ENCODE data around the gene CXCL12.

CXCL12 gene

GRCh38 chr10:44355630-44356029 lies 29.3 kb downstream of the CXCL12 start:
- no peak for TF ChIP-seq FOXM1 (IDR thresholded peaks at IDR 0.05; ENCODE audit: borderline replicate concordance, low read depth)

- TF ChIP-seq EP300 (IDR thresholded peaks at IDR 0.05; ENCODE audit: borderline replicate concordance) (no peak), TCF12 (IDR thresholded peaks at IDR 0.05; ENCODE audit: low read depth) (no peak), CEBPB (IDR thresholded peaks at IDR 0.05) (no peak), YY1 (IDR thresholded peaks at IDR 0.05; ENCODE audit: low read depth) (no peak), ZBTB7A (IDR thresholded peaks at IDR 0.05; ENCODE audit: low read depth) (no peak), RAD21 (IDR thresholded peaks at IDR 0.05; ENCODE audit: low read depth) (no peak), FOXM1 (IDR thresholded peaks at IDR 0.05; ENCODE audit: borderline replicate concordance, low read depth) (no peak), REST (IDR thresholded peaks at IDR 0.05; ENCODE audit: low read depth) (no peak), TAF1 (IDR thresholded peaks at IDR 0.05; ENCODE audit: low read depth) (no peak), EGR1 (IDR thresholded peaks at IDR 0.05) (no peak), MAX (IDR thresholded peaks at IDR 0.05) (no peak), CREB1 (IDR thresholded peaks at IDR 0.05; ENCODE audit: low read depth) (no peak), TEAD4 (IDR thresholded peaks at IDR 0.05) (no peak), USF1 (IDR thresholded peaks at IDR 0.05) (no peak), NFIC (IDR thresholded peaks at IDR 0.05) (no peak)
Observed at GRCh38 chr10:44354771-44355170, 30.1 kb downstream of the CXCL12 start.

DNA sequence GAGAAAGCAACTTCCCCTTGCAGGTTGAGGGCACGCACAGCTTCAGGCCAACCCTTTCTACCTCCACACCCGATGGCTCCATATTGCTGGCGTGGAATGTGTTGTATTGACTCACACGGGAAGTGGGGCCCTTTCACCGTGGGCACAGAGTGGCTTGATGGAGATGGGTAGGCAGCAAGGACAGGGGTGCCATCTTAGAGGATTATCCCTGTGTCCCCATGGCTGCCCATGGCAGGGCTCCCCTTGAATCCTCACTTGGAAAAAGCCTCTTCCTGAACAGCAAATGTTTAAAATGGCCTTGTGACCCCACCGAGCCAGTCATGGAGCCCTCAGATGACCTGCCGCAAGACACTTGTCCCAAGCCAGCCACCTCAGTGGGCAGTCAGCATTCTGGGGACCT lies 31.2 kb downstream of the CXCL12 start:
- TF ChIP-seq EP300 (IDR thresholded peaks at IDR 0.05; ENCODE audit: borderline replicate concordance) (no peak), YY1 (IDR thresholded peaks at IDR 0.05; ENCODE audit: low read depth) (no peak), EGR1 (IDR thresholded peaks at IDR 0.05) (no peak), MAX (IDR thresholded peaks at IDR 0.05) (no peak), FOXM1 (IDR thresholded peaks at IDR 0.05; ENCODE audit: borderline replicate concordance, low read depth) (no peak), REST (IDR thresholded peaks at IDR 0.05; ENCODE audit: low read depth) (no peak), TCF12 (IDR thresholded peaks at IDR 0.05; ENCODE audit: low read depth) (no peak), RAD21 (IDR thresholded peaks at IDR 0.05; ENCODE audit: low read depth) (no peak), CREB1 (IDR thresholded peaks at IDR 0.05; ENCODE audit: low read depth) (no peak), CEBPB (IDR thresholded peaks at IDR 0.05) (no peak), TEAD4 (IDR thresholded peaks at IDR 0.05) (no peak), USF1 (IDR thresholded peaks at IDR 0.05) (no peak), ZBTB7A (IDR thresholded peaks at IDR 0.05; ENCODE audit: low read depth) (no peak), NFIC (IDR thresholded peaks at IDR 0.05) (no peak), TAF1 (IDR thresholded peaks at IDR 0.05; ENCODE audit: low read depth) (no peak)

GRCh38 chr10:44353128-44353390 lies 31.8 kb downstream of the CXCL12 start:
- TF ChIP-seq TEAD4 (IDR thresholded peaks at IDR 0.05) (no peak), TCF12 (IDR thresholded peaks at IDR 0.05; ENCODE audit: low read depth) (no peak), YY1 (IDR thresholded peaks at IDR 0.05; ENCODE audit: low read depth) (no peak), ZBTB7A (IDR thresholded peaks at IDR 0.05; ENCODE audit: low read depth) (no peak), CEBPB (IDR thresholded peaks at IDR 0.05) (no peak), RAD21 (IDR thresholded peaks at IDR 0.05; ENCODE audit: low read depth) (no peak), EGR1 (IDR thresholded peaks at IDR 0.05) (no peak), REST (IDR thresholded peaks at IDR 0.05; ENCODE audit: low read depth) (no peak), FOXM1 (IDR thresholded peaks at IDR 0.05; ENCODE audit: borderline replicate concordance, low read depth) (no peak), CREB1 (IDR thresholded peaks at IDR 0.05; ENCODE audit: low read depth) (no peak), MAX (IDR thresholded peaks at IDR 0.05) (no peak), NFIC (IDR thresholded peaks at IDR 0.05) (no peak), EP300 (IDR thresholded peaks at IDR 0.05; ENCODE audit: borderline replicate concordance) (no peak), TAF1 (IDR thresholded peaks at IDR 0.05; ENCODE audit: low read depth) (no peak), USF1 (IDR thresholded peaks at IDR 0.05) (no peak)
